ENCODE results near the gene FAM167B. TPM values are rescaled to one million over a fixed set of nuclear protein-coding genes. Genes with fewer than 3 reads are reported as not detected.

Gene FAM167B
- total RNA-seq, 1 experiment from 2014 or later = 1.5 TPM

GRCh38 chr1:32265846-32266245, 18.8 kb downstream of the FAM167B start:
- Mint-ChIP-seq H3K27me3 (ENCODE audit: low read depth) (no peaks in the 10 kb centered on the region; the same call in 1 of the 2 replicates), H3K4me1 (peaks cover 4 to 16% of the 10 kb centered on the region in 2 experiments), H3K9me3 (no peaks in the 10 kb centered on the region; a peak in 1 of 5 replicates), H3K27ac (no peak overlapping the region), H3K4me3 (no peak overlapping the region), H3K36me3 (ENCODE audit: insufficient read depth in 1 of 3, low read depth in 3 of 3) (no peaks in the 10 kb centered on the region)
- no peak overlapping the region for H2BK15ac ChIP-seq (ENCODE audit: low read depth, low read length)
- H3K4me2 ChIP-seq (ENCODE audit: insufficient read depth, insufficient read length, low read length) = no peak overlapping the region
- no peak overlapping the region for H2BK5ac ChIP-seq (ENCODE audit: insufficient read length, low read length)
- no peak overlapping the region for H2AFZ ChIP-seq (ENCODE audit: low read length)
- H2BK12ac ChIP-seq (ENCODE audit: insufficient read length, low read depth, low read length) = no peak overlapping the region
- H3K23me2 ChIP-seq (ENCODE audit: insufficient read length, low read depth, low read length, poor library complexity, severe bottlenecking) = no peaks in the 10 kb centered on the region
- H4K5ac ChIP-seq (ENCODE audit: insufficient read length, low read depth, low read length) = no peak overlapping the region
- H2BK120ac ChIP-seq (ENCODE audit: low read depth, low read length, poor library complexity, severe bottlenecking) = no peak overlapping the region
- H4K20me1 ChIP-seq (ENCODE audit: control insufficient read depth, insufficient read depth, insufficient read length) = no peaks in the 10 kb centered on the region
- no peak overlapping the region for H3K14ac ChIP-seq (ENCODE audit: insufficient read depth, low read length)
- H3K9me3 ChIP-seq (ENCODE audit: control insufficient read depth, low read depth, low read length) = no peaks in the 10 kb centered on the region
- no peaks in the 10 kb centered on the region for H3K79me1 ChIP-seq (ENCODE audit: insufficient read depth, low read depth, low read length, poor library complexity, severe bottlenecking)
- H3K56ac ChIP-seq (ENCODE audit: insufficient read length, low read depth, low read length) = no peak overlapping the region
- no peak overlapping the region for H2AK5ac ChIP-seq (ENCODE audit: insufficient read length, low read length)
- no peaks in the 10 kb centered on the region for H3K4me1 ChIP-seq (ENCODE audit: insufficient read depth, low read length)
- H3T11ph ChIP-seq (ENCODE audit: low read length) = no peak overlapping the region
- H3K27me3 ChIP-seq (ENCODE audit: insufficient read depth, low read length) = no peaks in the 10 kb centered on the region
- H4K91ac ChIP-seq (ENCODE audit: insufficient read length, low read depth, low read length) = no peak overlapping the region
- no peak for TF ChIP-seq CTCF (conservative IDR thresholded peaks at IDR 0.05)
- no peak overlapping the region for H3K18ac ChIP-seq (ENCODE audit: insufficient read length, low read depth, low read length)
- no peak overlapping the region for H2BK20ac ChIP-seq (ENCODE audit: low read depth, low read length, poor library complexity, severe bottlenecking)
- no peak for DNase-seq
- H3K23ac ChIP-seq (ENCODE audit: insufficient read length, low read depth, low read length) = no peak overlapping the region
- H3K79me2 ChIP-seq (ENCODE audit: insufficient read depth, low read length) = no peaks in the 10 kb centered on the region; the same call in 1 of the 2 replicates
- no peak overlapping the region for H3K4ac ChIP-seq (ENCODE audit: low read depth, low read length)
- H3K27ac ChIP-seq (ENCODE audit: insufficient read length, low read depth, low read length) = no peak overlapping the region
- H3K9ac ChIP-seq (ENCODE audit: extremely low read depth, insufficient read length, low read length) = no peak overlapping the region
- H4K8ac ChIP-seq (replicated peaks; ENCODE audit: insufficient read length, low read depth, low read length) = no peak overlapping the region
- no CpG with 5 or more reads among the region's 9 CpGs for WGBS (ENCODE audit: extremely low coverage, insufficient read length, low lambda C conversion rate)

Data from H9 (cell line).